H1 (cell line): Measurements from ENCODE around the gene PPP2R2C. TPM values are rescaled to one million over a fixed set of nuclear protein-coding genes. Genes with fewer than 3 reads are reported as not detected.

Experiments used
- SIN3A ChIP-seq, 2 experiments: IDR thresholded peaks in 1 of 2; conservative IDR thresholded peaks in 1 of 2; 2 replicates each; pipeline ENCODE4 v1.6.1; 2011 to 2012; ENCODE audit warnings: low read length in 2 of 2, improper control_type of control experiment in 1 of 2, low read depth in 1 of 2, mild to moderate bottlenecking in 1 of 2
- TBP ChIP-seq: IDR thresholded peaks from 2 replicates; pipeline ENCODE4 v1.6.1; 2011; ENCODE audit warnings: low read depth, low read length, improper control_type of control experiment
- polyA plus RNA-seq, 7 experiments: library from polyadenylated mRNA; depleted of rRNA in 3 of 7; stranded (reverse) in 5 of 7; unstranded in 2 of 7; fragments of >200 nt in 5 of 7; fragments of 200-250 nt in 2 of 7; gene quantifications; 1 replicate in 5 of 7; 2 replicates in 1 of 7; 4 replicates in 1 of 7; pipeline versions ENCODE4 v1.2.1 to v1.2.3, GENCODE V29; 2011 to 2013; ENCODE audit warnings: missing spikeins in 2 of 7, mixed read lengths in 2 of 7
- total RNA-seq: library from RNA; stranded (reverse); fragmentation: NEBNext Ultra II Directional; extraction: Animal tissue kit (Norgen Biotek cat#: 25700); gene quantifications from 2 replicates; pipeline ENCODE4 v1.2.1, GENCODE V29; 2021

PPP2R2C gene
- total and polyA plus RNA-seq, 2 of the 8 experiments (the other 6 are each of a cell fraction or from before 2014, with no cell fraction given), result 6.4 TPM

GRCh38 chr4:6470502-6471306 is 1.7 kb downstream of the PPP2R2C start (continued):
- TF ChIP-seq TBP (no peak), SIN3A (conservative IDR thresholded peaks at IDR 0.05 in 1 of 2, IDR thresholded peaks at IDR 0.05 in 1 of 2; ENCODE audit: low read depth in 1 of 2, low read length in 2 of 2) (no peak)
- TF ChIP-seq, all 59 proteins: peak for 6
